SK-N-MC (cell line): Measurements from ENCODE around the gene UBE4B.
"Not testable (repeated sequence)": the region's sequence is repeated elsewhere in the genome, so short reads cannot be mapped to it uniquely, and the experiment has no call there.

Experiments
- DNase-seq: peaks from one replicate; pipeline ENCODE4 v3.0.0-alpha.2; 2011; ENCODE audit warnings: low read depth, low spot score
- H3K27ac ChIP-seq: fragments of 200-600 bp; sonication (generic); 2 replicates; pipeline ENCODE4 v1.5.1; 2016; ENCODE audit warnings: mixed run types
- H3K36me3 ChIP-seq: fragments of 200-600 bp; sonication (generic); 2 replicates; pipeline ENCODE4 v1.6.1; 2017; ENCODE audit warnings: antibody characterized with exemption, low read length, mixed read lengths; ENCODE audit not compliant: insufficient read depth
- H3K4me3 ChIP-seq: fragments of 200-600 bp; sonication (generic); 2 replicates; pipeline ENCODE4 v1.5.1; 2016
- H3K9ac ChIP-seq: fragments of 200-600 bp; sonication (generic); 2 replicates; pipeline ENCODE4 v1.8.0; 2017; ENCODE audit warnings: mixed run types, mixed read lengths; ENCODE audit not compliant: insufficient read length
- H3K9me3 ChIP-seq: fragments of 200-600 bp; sonication (generic); 2 replicates; pipeline ENCODE4 v1.6.1; 2017; ENCODE audit warnings: low read depth, mild to moderate bottlenecking, antibody characterized with exemption, low read length, moderate library complexity, mixed read lengths
- EZH2 ChIP-seq: fragments of 200-600 bp; sonication (generic); IDR thresholded peaks from one replicate; pipeline ENCODE4 v1.6.1; 2017; ENCODE audit warnings: antibody characterized with exemption
- FOXP2 ChIP-seq: optimal IDR thresholded peaks from 2 replicates; pipeline ENCODE3; 2011; ENCODE audit warnings: mild to moderate bottlenecking, moderate library complexity; ENCODE audit not compliant: insufficient read depth; ENCODE audit errors: extremely low read length, control extremely low read depth
- POLR2AphosphoS5 ChIP-seq: IDR thresholded peaks from 2 replicates; pipeline ENCODE4 v1.6.1; 2012; ENCODE audit warnings: mild to moderate bottlenecking, low read depth, low read length, borderline replicate concordance

UBE4B gene

DNA sequence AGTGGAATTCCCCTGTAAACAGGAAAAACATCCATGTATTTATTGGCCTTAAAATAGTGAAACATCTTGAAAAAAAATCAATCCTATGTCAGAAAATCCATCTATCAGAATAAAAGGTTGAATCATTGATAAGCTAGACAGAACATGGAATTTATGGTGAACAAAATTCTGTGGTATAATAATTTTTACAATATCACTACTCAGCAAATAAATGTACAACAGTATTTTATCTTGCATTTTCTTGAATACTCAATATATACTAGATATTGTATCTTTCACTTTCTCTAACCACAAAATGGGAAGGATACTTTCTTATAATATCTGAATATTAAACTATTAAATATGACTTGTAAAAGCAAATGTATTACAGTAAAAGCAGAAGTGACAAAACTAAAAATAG lies 5.7 kb upstream of the UBE4B start:
- Histone ChIP-seq H3K9me3 (no peaks in the 10 kb centered on the region), H3K27ac (peak overlapping the region; percentile 74), H3K36me3 (no peaks in the 10 kb centered on the region), H3K9ac (peak overlapping the region; percentile 32), H3K4me3 (no peak overlapping the region)
- no peak for DNase-seq
- TF ChIP-seq EZH2 (no peak), FOXP2 (no peak), POLR2AphosphoS5 (no peak)

DNA sequence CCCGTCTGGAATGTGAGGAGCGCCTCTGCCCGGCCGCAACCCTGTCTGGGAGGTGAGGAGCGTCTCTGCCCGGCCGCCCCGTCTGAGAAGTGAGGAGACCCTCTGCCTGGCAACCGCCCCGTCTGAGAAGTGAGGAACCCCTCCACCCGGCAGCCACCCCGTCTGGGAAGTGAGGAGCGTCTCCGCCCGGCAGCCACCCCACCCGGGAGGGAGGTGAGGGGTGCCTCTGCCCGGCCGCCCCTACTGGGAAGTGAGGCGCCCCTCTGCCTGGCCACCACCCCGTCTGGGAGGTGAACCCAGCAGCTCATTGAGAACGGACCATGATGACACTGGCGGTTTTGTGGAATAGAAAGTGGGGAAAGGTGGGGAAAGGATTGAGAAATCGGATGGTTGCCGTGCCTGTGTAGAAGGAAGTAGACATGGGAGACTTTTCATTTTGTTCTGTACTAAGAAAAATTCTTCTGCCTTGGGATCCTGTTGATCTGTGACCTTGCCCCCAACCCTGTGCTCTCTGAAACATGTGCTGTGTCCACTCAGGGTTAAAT lies 3.7 kb upstream of the UBE4B start:
- H3K36me3 ChIP-seq, DNase-seq, H3K4me3 ChIP-seq, H3K9ac ChIP-seq, H3K27ac ChIP-seq, H3K9me3 ChIP-seq: not testable (repeated sequence)

DNA sequence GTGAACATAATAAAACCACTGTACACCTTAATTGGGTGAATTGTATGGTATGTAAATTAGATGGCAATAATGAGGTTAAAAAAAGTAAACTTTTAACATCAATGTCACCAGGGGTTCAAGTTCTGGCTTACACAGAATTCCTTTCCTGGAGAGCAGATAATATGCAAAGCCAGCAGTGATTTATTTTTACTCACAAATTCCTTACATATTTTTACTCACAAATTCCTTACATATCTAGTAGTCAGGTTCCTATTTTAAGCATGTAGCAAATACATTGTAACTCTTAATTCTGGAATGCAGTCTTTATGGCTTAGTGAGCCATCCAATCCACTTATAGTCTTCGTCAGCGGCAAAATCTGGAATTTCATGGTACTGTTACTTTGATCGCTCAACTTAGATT lies 1.3 kb upstream of the UBE4B start:
- peak overlapping the region; percentile 94 for H3K27ac ChIP-seq
- 0 out of 2 replicates have a peak overlapping the region, but pooled peaks have one; percentile 13 for H3K4me3 ChIP-seq
- no peak overlapping the region for H3K9ac ChIP-seq
- DNase-seq: no peak
- H3K36me3 ChIP-seq: 0 out of 2 replicates have a peak, but pooled peaks cover 3% of the 10 kb centered on the region
- no peaks in the 10 kb centered on the region for H3K9me3 ChIP-seq
- TF ChIP-seq EZH2: no peak
- no peak for TF ChIP-seq FOXP2
- no peak for TF ChIP-seq POLR2AphosphoS5

DNA sequence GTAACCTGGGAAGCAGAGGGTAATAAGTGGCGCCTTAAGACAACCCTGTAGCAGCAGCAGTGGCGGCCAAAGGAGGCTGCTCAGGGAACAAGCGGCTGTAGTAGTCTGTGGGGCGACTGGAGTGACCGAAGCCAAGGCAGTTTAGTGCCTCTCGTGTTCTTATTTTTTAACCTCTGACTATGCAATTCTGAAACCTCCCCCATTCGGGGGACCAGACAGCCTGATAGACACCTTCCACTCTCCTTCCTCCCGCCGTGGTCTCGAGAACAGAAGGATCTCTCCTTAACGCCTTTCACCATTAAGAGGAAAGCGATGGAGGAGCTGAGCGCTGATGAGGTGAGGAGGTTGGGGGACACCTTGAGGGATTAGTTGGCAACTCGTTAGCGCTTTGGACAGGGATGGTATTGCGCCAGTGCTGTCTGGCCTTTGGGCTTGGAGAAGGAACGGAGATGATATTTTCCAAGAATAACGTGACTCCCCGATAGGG lies 644 bp downstream of the UBE4B start:
- Histone ChIP-seq H3K36me3 (peaks cover 20% of the 10 kb centered on the region), H3K4me3 (peak overlapping the region; percentile 94)
- no peak for DNase-seq

DNA sequence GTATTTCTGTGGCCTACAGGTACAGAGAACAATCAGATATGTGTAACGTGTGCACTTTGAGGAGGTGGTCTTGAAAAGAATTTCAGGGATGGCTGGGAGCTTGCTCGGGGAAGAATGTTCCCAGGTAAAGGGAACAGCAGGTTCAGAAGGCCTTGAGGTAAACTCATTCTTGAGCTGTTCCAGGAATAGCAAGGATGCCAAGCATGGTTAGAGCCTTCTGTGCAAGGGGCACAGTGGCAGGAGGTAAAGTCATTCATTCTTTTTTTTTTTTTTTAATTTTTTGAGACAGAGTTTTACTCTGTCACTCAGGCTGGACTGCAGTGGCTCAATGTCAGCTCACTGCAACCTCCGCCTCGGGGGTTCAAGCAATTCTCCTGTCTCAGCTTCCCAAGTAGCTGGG lies 10.0 kb downstream of the UBE4B start:
- H3K9me3 ChIP-seq: no peaks in the 10 kb centered on the region
- no peak overlapping the region for H3K27ac ChIP-seq
- no peak for DNase-seq
- TF ChIP-seq POLR2AphosphoS5 (no peak), FOXP2 (no peak)
- no peak overlapping the region for H3K9ac ChIP-seq
- no peak overlapping the region for H3K4me3 ChIP-seq
- peaks cover 10% of the 10 kb centered on the region for H3K36me3 ChIP-seq

More for the DNA sequence above, 644 bp downstream of the UBE4B start:
- Histone ChIP-seq H3K9me3 (no peaks in the 10 kb centered on the region), H3K27ac (peak overlapping the region; percentile 92), H3K9ac (peak overlapping the region; percentile 88)
- TF ChIP-seq EZH2: no peak
- no peak for TF ChIP-seq POLR2AphosphoS5
- no peak for TF ChIP-seq FOXP2

DNA sequence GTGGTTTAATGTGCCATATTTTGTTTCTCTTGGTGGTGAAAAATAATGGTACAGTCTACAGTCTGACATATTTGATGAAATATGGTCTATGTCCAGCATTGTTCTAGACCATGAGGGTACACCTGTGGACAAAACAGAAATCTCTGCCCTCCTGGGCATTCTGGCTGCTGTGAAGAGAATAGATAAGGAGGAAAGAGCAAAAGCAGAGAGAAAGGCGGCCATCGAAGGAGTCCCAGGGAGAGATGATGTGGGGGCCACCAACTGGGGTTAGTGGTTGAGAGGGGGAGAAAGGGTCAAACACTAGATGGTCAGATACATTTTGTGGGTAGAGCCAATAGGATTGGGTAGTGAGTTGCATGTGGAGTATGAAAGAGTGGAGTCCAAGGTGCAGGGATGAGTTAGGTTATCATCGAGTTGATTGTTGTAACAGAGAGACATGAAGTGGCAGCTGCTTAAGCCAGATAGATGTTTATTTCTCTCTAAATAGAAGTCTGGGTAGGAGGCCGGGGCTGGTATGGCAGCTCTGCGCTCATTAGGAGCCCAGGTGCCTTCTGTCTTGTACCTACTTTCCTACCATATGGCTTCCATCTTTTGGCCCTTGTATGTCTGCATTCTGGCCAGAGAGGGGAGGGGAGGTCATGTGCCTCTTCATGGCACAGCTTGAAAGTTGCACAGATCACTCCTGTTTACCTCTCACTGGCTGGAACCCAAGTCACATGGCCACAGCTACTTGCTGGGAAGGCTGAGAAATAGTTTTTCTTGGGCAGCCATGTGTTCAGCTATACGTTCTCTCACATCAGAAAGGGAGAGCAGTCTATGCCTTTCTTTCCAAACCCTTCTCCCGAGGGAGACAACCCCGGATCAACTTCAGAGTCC lies 13.0 kb downstream of the UBE4B start:
- H3K9me3 ChIP-seq: no peaks in the 10 kb centered on the region
- H3K27ac ChIP-seq: peak overlapping the region; percentile 56
- TF ChIP-seq POLR2AphosphoS5 (no peak), EZH2 (no peak), FOXP2 (no peak)
- H3K36me3 ChIP-seq: peaks cover 12% of the 10 kb centered on the region; the same call in 1 of the 2 replicates
- no peak overlapping the region for H3K9ac ChIP-seq
- DNase-seq: no peak
- H3K4me3 ChIP-seq: no peak overlapping the region

DNA sequence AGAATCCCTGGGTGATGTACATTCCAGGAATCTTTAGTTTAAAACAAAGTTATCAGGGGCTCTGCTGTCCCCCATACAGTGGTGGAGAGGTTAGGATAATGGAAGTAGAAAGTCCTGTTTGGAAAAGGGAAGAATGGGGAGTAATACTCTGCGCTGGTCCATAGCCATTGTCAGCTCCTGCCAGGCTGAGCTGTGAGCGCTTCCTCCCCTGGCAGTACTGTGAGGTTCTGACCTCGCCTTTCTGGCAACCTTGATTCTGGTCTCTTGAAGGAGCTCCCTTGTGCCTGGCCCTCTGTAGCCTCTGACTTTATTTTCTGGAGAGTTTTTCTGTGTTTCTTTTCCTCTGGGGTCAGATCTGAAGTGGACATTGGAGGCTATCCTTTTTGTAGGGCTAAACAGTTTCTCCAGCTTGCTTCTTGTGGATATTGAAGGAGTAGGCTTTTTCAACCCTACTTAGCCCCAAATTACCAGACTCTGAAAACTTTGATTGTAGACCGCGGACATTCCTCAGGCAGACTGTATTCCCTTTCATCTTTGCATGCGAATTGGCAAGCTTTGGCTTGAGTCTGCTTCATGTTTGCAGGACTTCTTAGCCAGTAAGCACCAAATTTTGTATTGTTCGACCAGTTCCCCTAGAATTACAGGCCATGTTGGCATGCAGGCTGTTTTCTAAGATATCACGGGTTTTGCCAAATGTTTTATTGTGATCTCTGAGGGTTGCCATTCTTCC lies 13.8 kb downstream of the UBE4B start:
- Histone ChIP-seq H3K9me3 (no peaks in the 10 kb centered on the region), H3K27ac (peak overlapping the region; percentile 56), H3K36me3 (peaks cover 12% of the 10 kb centered on the region; the same call in 1 of the 2 replicates), H3K4me3 (no peak overlapping the region), H3K9ac (no peak overlapping the region)
- TF ChIP-seq POLR2AphosphoS5 (no peak), FOXP2 (no peak), EZH2 (no peak)
- DNase-seq: no peak

DNA sequence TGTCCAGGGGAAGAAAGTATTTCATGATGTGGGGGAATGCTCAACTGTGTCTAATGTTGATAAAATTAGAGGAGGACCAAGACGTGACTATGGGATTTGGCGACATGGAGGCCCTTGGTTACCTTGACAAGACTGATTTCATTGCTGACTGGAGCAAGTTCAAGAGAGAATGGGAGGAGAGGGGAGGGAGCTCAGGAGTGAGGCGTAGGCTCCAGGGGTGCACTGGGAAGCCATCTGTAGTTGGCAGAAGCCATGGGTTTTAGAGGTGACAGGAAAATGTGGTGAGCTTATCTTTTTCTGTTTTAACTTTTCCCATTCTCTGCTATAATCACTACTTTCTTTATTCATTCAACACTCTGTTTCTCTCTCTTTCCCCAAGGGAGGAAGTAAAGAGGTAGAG lies 15.8 kb downstream of the UBE4B start:
- TF ChIP-seq EZH2 (no peak), FOXP2 (no peak), POLR2AphosphoS5 (no peak)
- Histone ChIP-seq H3K36me3 (peaks cover 12% of the 10 kb centered on the region; the same call in 1 of the 2 replicates), H3K27ac (no peak overlapping the region), H3K4me3 (no peak overlapping the region), H3K9ac (no peak overlapping the region), H3K9me3 (no peaks in the 10 kb centered on the region)
- DNase-seq: no peak
